Hepatocyte (in vitro differentiated cells): ENCODE measurements around the gene MRPL50. TPM values are rescaled to one million over a fixed set of nuclear protein-coding genes. Genes with fewer than 3 reads are reported as not detected.

Source experiments
- DNase-seq: peaks from one replicate; pipeline ENCODE4 v3.0.0-alpha.2; 2016; ENCODE audit warnings: low spot score
- H2AFZ ChIP-seq: fragments of 200-600 bp; sonication (generic); 2 replicates; pipeline ENCODE4 v1.6.0; 2016; ENCODE audit warnings: antibody characterized with exemption, mild to moderate bottlenecking
- H3K27ac ChIP-seq: fragments of 200-600 bp; sonication (generic); 2 replicates; pipeline ENCODE4 v1.5.1; 2016; ENCODE audit warnings: mild to moderate bottlenecking
- H3K27me3 ChIP-seq: fragments of 200-600 bp; sonication (generic); 2 replicates; pipeline ENCODE4 v1.6.1; 2016
- H3K36me3 ChIP-seq: fragments of 200-600 bp; sonication (generic); replicated peaks from 2 replicates; pipeline ENCODE4 v1.5.1; 2016; ENCODE audit warnings: low read depth; ENCODE audit not compliant: insufficient read depth
- H3K4me1 ChIP-seq: fragments of 200-600 bp; sonication (generic); 2 replicates; pipeline ENCODE4 v1.5.1; 2016; ENCODE audit warnings: mild to moderate bottlenecking, moderate library complexity; ENCODE audit not compliant: insufficient read depth
- H3K4me2 ChIP-seq: fragments of 200-600 bp; sonication (generic); 2 replicates; pipeline ENCODE4 v1.6.0; 2016
- H3K4me3 ChIP-seq: fragments of 200-600 bp; sonication (generic); 2 replicates; pipeline ENCODE4 v1.5.1; 2016; ENCODE audit warnings: mild to moderate bottlenecking
- H3K79me2 ChIP-seq: fragments of 200-600 bp; sonication (generic); 2 replicates; pipeline ENCODE4 v1.6.0; 2017; ENCODE audit warnings: mild to moderate bottlenecking
- H3K9me2 ChIP-seq: fragments of 200-600 bp; sonication (generic); replicated peaks from 2 replicates; pipeline ENCODE4 v1.6.0; 2017; ENCODE audit warnings: mild to moderate bottlenecking; ENCODE audit not compliant: insufficient read depth
- H3K9me3 ChIP-seq: fragments of 200-600 bp; sonication (generic); 2 replicates; pipeline ENCODE4 v1.5.1; 2016; ENCODE audit warnings: low read depth, mild to moderate bottlenecking
- H4K20me1 ChIP-seq: fragments of 200-600 bp; sonication (generic); 2 replicates; pipeline ENCODE4 v1.6.0; 2016; ENCODE audit warnings: mild to moderate bottlenecking; ENCODE audit not compliant: insufficient read depth, poor library complexity, severe bottlenecking
- CTCF ChIP-seq: fragments of 200-600 bp; sonication (generic); IDR thresholded peaks from 2 replicates; pipeline ENCODE4 v1.5.1; 2016; ENCODE audit warnings: antibody characterized with exemption, mild to moderate bottlenecking; ENCODE audit not compliant: poor library complexity
- EZH2 ChIP-seq: fragments of 200-600 bp; sonication (generic); IDR thresholded peaks from 2 replicates; pipeline ENCODE4 v1.6.1; 2016; ENCODE audit warnings: antibody characterized with exemption, mild to moderate bottlenecking, borderline replicate concordance
- EZH2phosphoT487 ChIP-seq: fragments of 200-600 bp; sonication (generic); IDR thresholded peaks from one replicate; pipeline ENCODE4 v1.6.1; 2018; ENCODE audit warnings: antibody characterized with exemption, mild to moderate bottlenecking, low read depth, moderate library complexity; ENCODE audit not compliant: unreplicated experiment, severe bottlenecking
- WGBS: methylation state at CpG from one replicate; pipeline ENCODE4 v1.1.6; 2016; ENCODE audit warnings: low lambda C conversion rate; ENCODE audit errors: missing lambda C conversion rate; 5-methylcytosine and 5-hydroxymethylcytosine counted together
- polyA plus RNA-seq: library from polyadenylated mRNA; unstranded; fragments of >200 nt; fragmentation: Nextera tagmentation; extraction: Ambion mirVana; gene quantifications from 2 replicates; pipeline ENCODE4 v1.2.1, GENCODE V29; 2016
- total RNA-seq: library from RNA; depleted of rRNA; stranded (reverse); fragments of >200 nt; gene quantifications from 2 replicates; pipeline ENCODE4 v1.2.3, GENCODE V29; 2014

The MRPL50 gene
- total and polyA plus RNA-seq, 2 experiments from 2014 or later: 22.8 to 23.7 TPM

GRCh38 chr9:101350285-101350684 is 48.1 kb downstream of the MRPL50 start:
- no peak overlapping the region for H3K4me3 ChIP-seq
- H3K36me3 ChIP-seq: no peaks in the 10 kb centered on the region
- no peaks in the 10 kb centered on the region for H3K79me2 ChIP-seq
- H3K4me1 ChIP-seq: peaks cover 24% of the 10 kb centered on the region
- no peaks in the 10 kb centered on the region for H3K27me3 ChIP-seq
- H3K9me3 ChIP-seq: no peaks in the 10 kb centered on the region
- no peak for TF ChIP-seq EZH2phosphoT487
- no peak for TF ChIP-seq EZH2
- TF ChIP-seq CTCF: no peak
- H3K27ac ChIP-seq: no peak overlapping the region
- H3K9me2 ChIP-seq: no peaks in the 10 kb centered on the region
- DNase-seq: no peak
- H4K20me1 ChIP-seq: no peaks in the 10 kb centered on the region
- H2AFZ ChIP-seq: no peak overlapping the region
- 78% methylated on average over 1 of the region's 1 CpG for WGBS
- no peak overlapping the region for H3K4me2 ChIP-seq

GRCh38 chr9:101342595-101342994 is 55.8 kb downstream of the MRPL50 start:
- 68% methylated on average over 1 of the region's 1 CpG for WGBS

GRCh38 chr9:101341958-101342357 is 56.5 kb downstream of the MRPL50 start:
- H3K36me3 ChIP-seq: no peaks in the 10 kb centered on the region
- H3K4me2 ChIP-seq: no peak overlapping the region
- H2AFZ ChIP-seq: no peak overlapping the region
- no peak overlapping the region for H3K27ac ChIP-seq
- H3K79me2 ChIP-seq: no peaks in the 10 kb centered on the region
- no peaks in the 10 kb centered on the region for H3K9me3 ChIP-seq
- no peak for DNase-seq
- no peaks in the 10 kb centered on the region for H3K4me1 ChIP-seq
- no peak overlapping the region for H3K4me3 ChIP-seq
- no peak for TF ChIP-seq EZH2phosphoT487
- no peak for TF ChIP-seq EZH2
- no peak for TF ChIP-seq CTCF
- H3K9me2 ChIP-seq: no peaks in the 10 kb centered on the region
- no peaks in the 10 kb centered on the region for H4K20me1 ChIP-seq
- no peaks in the 10 kb centered on the region for H3K27me3 ChIP-seq

More at GRCh38 chr9:101342595-101342994, 55.8 kb downstream of the MRPL50 start:
- Histone ChIP-seq H3K27me3 (no peaks in the 10 kb centered on the region), H4K20me1 (no peaks in the 10 kb centered on the region), H2AFZ (no peak overlapping the region), H3K9me2 (no peaks in the 10 kb centered on the region), H3K9me3 (no peaks in the 10 kb centered on the region), H3K4me3 (no peak overlapping the region), H3K36me3 (no peaks in the 10 kb centered on the region), H3K27ac (no peak overlapping the region), H3K4me1 (no peaks in the 10 kb centered on the region), H3K4me2 (no peak overlapping the region), H3K79me2 (no peaks in the 10 kb centered on the region)
- no peak for DNase-seq
- TF ChIP-seq EZH2 (no peak), CTCF (no peak), EZH2phosphoT487 (no peak)

Other genes starting within 250 kb of the MRPL50 start
- gene BAAT, start 13.6 kb downstream of the MRPL50 start, total RNA-seq: 41.8 and 45.2 TPM in 2 replicates
- 13.8 and 19.8 TPM in 2 replicates for gene BAAT, start 13.6 kb downstream of the MRPL50 start, polyA plus RNA-seq
- 50.0 and 60.3 TPM in 2 replicates for gene ZNF189, start 233 bp upstream of the MRPL50 start, total RNA-seq
- 11.1 and 13.6 TPM in 2 replicates for gene ZNF189, start 233 bp upstream of the MRPL50 start, polyA plus RNA-seq
- gene ALDOB, start 37.2 kb upstream of the MRPL50 start, total RNA-seq: 236 and 264 TPM in 2 replicates
- gene ALDOB, start 37.2 kb upstream of the MRPL50 start, polyA plus RNA-seq: 44.0 and 71.6 TPM in 2 replicates
- 20.1 and 21.7 TPM in 2 replicates for gene RNF20, start 135.2 kb upstream of the MRPL50 start, total RNA-seq
- gene RNF20, start 135.2 kb upstream of the MRPL50 start, polyA plus RNA-seq: 19.0 and 20.2 TPM in 2 replicates
- not detected in 2 replicates for gene PPP3R2, start 196.4 kb upstream of the MRPL50 start, total RNA-seq
- not detected in 2 replicates for gene PPP3R2, start 196.4 kb upstream of the MRPL50 start, polyA plus RNA-seq